Measurements from ENCODE around the gene RHOT2.

The RHOT2 gene

GRCh38 chr16:667780-668518 lies at the start of gene RHOT2:
RHOT2 (plus strand) TSS chr16:668132; CDS start chr16:668200, 68 bp downstream.
- no peak for FAIRE-seq

GRCh38 chr16:619476-620100 lies 48.3 kb upstream of the RHOT2 start:
- no peak for FAIRE-seq

- no peak for FAIRE-seq
Measured at GRCh38 chr16:620700-621525, 47.0 kb upstream of the RHOT2 start.

GRCh38 chr16:621526-622105 lies 46.3 kb upstream of the RHOT2 start:
- no peak for FAIRE-seq

- no peak for FAIRE-seq
Measured at GRCh38 chr16:622920-623280, 45.0 kb upstream of the RHOT2 start.

GRCh38 chr16:624526-625070 lies 43.3 kb upstream of the RHOT2 start:
- FAIRE-seq: no peak

- FAIRE-seq: no peak
Measured at GRCh38 chr16:625117-625976, 42.6 kb upstream of the RHOT2 start.

- no peak for FAIRE-seq
Measured at GRCh38 chr16:625977-626765, 41.8 kb upstream of the RHOT2 start.

GRCh38 chr16:626787-627453 lies 41.0 kb upstream of the RHOT2 start:
- FAIRE-seq: no peak

- no peak for FAIRE-seq
Measured at GRCh38 chr16:627454-628239, 40.3 kb upstream of the RHOT2 start.

GRCh38 chr16:628321-629061 lies 39.4 kb upstream of the RHOT2 start:
- no peak for FAIRE-seq

- no peak for FAIRE-seq
Measured at GRCh38 chr16:629185-629832, 38.6 kb upstream of the RHOT2 start.

GRCh38 chr16:629833-630248 lies 38.1 kb upstream of the RHOT2 start:
- no peak for FAIRE-seq

GRCh38 chr16:630249-630814 lies 37.6 kb upstream of the RHOT2 start:
- FAIRE-seq: no peak

- FAIRE-seq: no peak
Measured at GRCh38 chr16:630815-631405, 37.0 kb upstream of the RHOT2 start, which contains the start of gene WFIKKN1. WFIKKN1 (plus strand) TSS chr16:630985; CDS start chr16:631254, 269 bp downstream.

- no peak for FAIRE-seq
Measured at GRCh38 chr16:631808-632358, 36.0 kb upstream of the RHOT2 start.
